ENCODE measurements around the gene CLEC4G.

The CLEC4G gene

GRCh38 chr19:7737215-7737614, 5.3 kb upstream of the CLEC4G start:
- ChIA-PET POLR2A (no interaction called here), CTCF (interaction anchor here (0.9 kb wide), 1 partner anchor 46 kb away, joined by 5 read pairs; no protein-coding TSS in a partner anchor)
- no peak for DNase-seq (ENCODE audit: extremely low spot score)
- no peak for TF ChIP-seq CTCF (IDR thresholded peaks at IDR 0.05; ENCODE audit: control extremely low read depth, extremely low read depth, low read depth, missing control alignments)

- POLR2A ChIA-PET, result no interaction called here
- DNase-seq (ENCODE audit: extremely low spot score), result no peak
- no peak for TF ChIP-seq CTCF (IDR thresholded peaks at IDR 0.05; ENCODE audit: control extremely low read depth, extremely low read depth, low read depth, missing control alignments)
Observed at GRCh38 chr19:7736148-7736547, 4.2 kb upstream of the CLEC4G start.

GRCh38 chr19:7734220-7735203, 2.6 kb upstream of the CLEC4G start:
- POLR2A ChIA-PET, result no interaction called here

More at GRCh38 chr19:7736148-7736547, 4.2 kb upstream of the CLEC4G start:
- CTCF ChIA-PET, result interaction anchor here (1.3 kb wide), 1 partner anchor 14 kb away, joined by 3 read pairs; no protein-coding TSS in a partner anchor

GRCh38 chr19:7733376-7733775, 1.5 kb upstream of the CLEC4G start:
- TF ChIP-seq CTCF (IDR thresholded peaks at IDR 0.05; ENCODE audit: control extremely low read depth, extremely low read depth, low read depth, missing control alignments), result no peak
- no peak for DNase-seq (ENCODE audit: extremely low spot score)
- ChIA-PET CTCF (no interaction called here), POLR2A (no interaction called here)

More at GRCh38 chr19:7734220-7735203, 2.6 kb upstream of the CLEC4G start:
- CTCF ChIA-PET, result interaction anchor here (1.0 kb wide), 1 partner anchor 66 kb away, joined by 3 read pairs; no protein-coding TSS in a partner anchor
- no peak for DNase-seq (ENCODE audit: extremely low spot score)
- no peak for TF ChIP-seq CTCF (IDR thresholded peaks at IDR 0.05; ENCODE audit: control extremely low read depth, extremely low read depth, low read depth, missing control alignments)

- ChIA-PET CTCF (interaction anchor here (1.3 to 1.5 kb wide), 2 partner anchors 10 to 12 kb away, joined by 3 read pairs; no protein-coding TSS in a partner anchor), POLR2A (no interaction called here)
- TF ChIP-seq CTCF (IDR thresholded peaks at IDR 0.05; ENCODE audit: control extremely low read depth, extremely low read depth, low read depth, missing control alignments), result no peak
- no peak for DNase-seq (ENCODE audit: extremely low spot score)
Observed at GRCh38 chr19:7731615-7732014, 295 bp downstream of the CLEC4G start.

GRCh38 chr19:7731218-7731595, 703 bp downstream of the CLEC4G start:
- POLR2A ChIA-PET, result no interaction called here
- CTCF ChIA-PET, result no interaction called here
- no peak for DNase-seq (ENCODE audit: extremely low spot score)
- TF ChIP-seq CTCF (IDR thresholded peaks at IDR 0.05; ENCODE audit: control extremely low read depth, extremely low read depth, low read depth, missing control alignments), result no peak
